SJSA1 (cell line): Measurements from ENCODE around the gene TMED7. TPM values are rescaled to one million over a fixed set of nuclear protein-coding genes. Genes with fewer than 3 reads are reported as not detected.

Experiments
- DNase-seq, 2 experiments: peaks; one replicate each; pipeline ENCODE4 v3.0.0-alpha.2; 2015 to 2020; ENCODE audit warnings: low spot score in 2 of 2, low read depth in 1 of 2
- H3K27ac ChIP-seq: fragments of 250-450 bp; sonication (Bioruptor Pico); 2 replicates; pipeline ENCODE4 v1.5.1; 2020; ENCODE audit warnings: mild to moderate bottlenecking, moderate library complexity
- H3K27me3 ChIP-seq: fragments of 250-450 bp; sonication (Bioruptor Pico); replicated peaks from 2 replicates; pipeline ENCODE4 v1.5.1; 2020; ENCODE audit warnings: mild to moderate bottlenecking, moderate library complexity
- H3K36me3 ChIP-seq: fragments of 250-450 bp; sonication (Bioruptor Pico); 2 replicates; pipeline ENCODE4 v1.5.1; 2020; ENCODE audit warnings: mild to moderate bottlenecking
- H3K4me1 ChIP-seq: fragments of 250-450 bp; sonication (Bioruptor Pico); replicated peaks from 2 replicates; pipeline ENCODE4 v1.6.1; 2021; ENCODE audit warnings: mild to moderate bottlenecking
- H3K4me3 ChIP-seq: fragments of 250-450 bp; sonication (Bioruptor Pico); 2 replicates; pipeline ENCODE4 v1.5.1; 2020; ENCODE audit warnings: mild to moderate bottlenecking
- H3K9me3 ChIP-seq: fragments of 250-450 bp; sonication (Bioruptor Pico); replicated peaks from 2 replicates; pipeline ENCODE4 v1.5.1; 2020; ENCODE audit warnings: mild to moderate bottlenecking
- total RNA-seq: library from RNA; depleted of rRNA; stranded (reverse); fragments of >200 nt; shearing (Covaris generic); gene quantifications from 2 replicates; pipeline ENCODE4 v1.2.3, GENCODE V29; 2014

The TMED7 gene
- total RNA-seq, 1 experiment from 2014 or later: 246 TPM

DNA sequence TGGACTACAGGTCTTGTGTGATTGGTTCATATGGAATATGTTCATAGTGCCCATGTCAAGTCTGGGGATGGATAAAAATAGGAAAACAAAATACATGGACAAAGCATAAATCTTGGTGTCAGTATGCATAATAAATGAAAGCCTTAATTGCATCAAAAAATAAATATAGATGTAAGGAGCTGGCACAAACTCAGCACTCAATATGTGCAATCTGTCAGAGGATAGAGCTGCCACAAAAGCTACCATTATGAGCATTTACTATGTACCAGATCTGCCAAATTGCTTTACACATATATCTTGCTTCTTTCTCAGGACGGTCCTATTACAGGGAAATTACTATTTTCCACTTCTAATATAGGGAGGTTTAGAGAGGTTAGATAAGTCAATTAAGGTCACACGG lies 18.2 kb upstream of the TMED7 start:
- no peaks in the 10 kb centered on the region for H3K27me3 ChIP-seq
- H3K4me1 ChIP-seq: no peaks in the 10 kb centered on the region; the same call in 1 of the 2 replicates
- H3K36me3 ChIP-seq: no peaks in the 10 kb centered on the region
- no peak for DNase-seq
- no peak overlapping the region for H3K4me3 ChIP-seq
- no peaks in the 10 kb centered on the region for H3K9me3 ChIP-seq
- H3K27ac ChIP-seq: no peak overlapping the region

DNA sequence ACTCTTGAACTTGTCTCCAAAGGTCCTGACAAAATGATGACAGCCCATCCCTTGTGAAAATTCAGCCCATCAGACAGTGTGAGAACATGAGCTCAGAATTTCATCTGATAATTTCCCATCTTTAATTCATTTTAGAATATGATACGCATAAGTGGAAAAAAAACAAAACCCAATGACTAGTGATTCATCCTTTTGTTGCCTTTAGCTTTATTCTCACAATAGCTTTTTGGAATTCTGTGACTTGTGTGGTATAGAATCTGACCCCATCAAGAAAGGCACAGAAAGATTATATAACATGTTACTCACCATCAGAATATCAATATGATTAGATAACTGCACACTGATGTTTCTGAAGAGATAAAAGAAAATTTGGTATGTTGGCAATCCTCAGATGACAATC lies 16.1 kb upstream of the TMED7 start:
- peak in 1 of 2 experiments; percentile 15 for DNase-seq
- no peaks in the 10 kb centered on the region; the same call in 1 of the 2 replicates for H3K4me1 ChIP-seq
- no peaks in the 10 kb centered on the region for H3K36me3 ChIP-seq
- no peaks in the 10 kb centered on the region for H3K9me3 ChIP-seq
- H3K4me3 ChIP-seq: no peak overlapping the region
- H3K27ac ChIP-seq: no peak overlapping the region
- H3K27me3 ChIP-seq: no peaks in the 10 kb centered on the region

DNA sequence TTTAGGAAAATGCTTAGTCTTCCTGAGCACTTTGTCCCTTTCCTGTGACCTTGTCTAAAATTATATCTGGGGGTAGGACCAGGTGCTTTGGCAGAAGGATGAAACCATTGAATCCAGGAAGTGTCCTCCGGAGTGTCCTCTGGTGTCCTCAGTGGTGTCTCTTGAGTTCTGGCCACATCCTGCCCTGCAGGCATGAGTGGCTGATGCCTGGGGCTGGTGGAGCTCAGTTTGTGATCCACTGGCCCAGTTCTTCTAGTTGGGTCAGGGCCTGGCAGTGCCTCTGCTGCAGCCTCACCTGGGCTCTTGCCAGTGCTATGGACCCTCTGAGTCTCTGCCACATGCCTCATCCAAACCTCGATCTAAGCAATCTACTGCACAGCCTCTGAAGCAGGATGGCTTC lies 14.4 kb upstream of the TMED7 start:
- no peak for DNase-seq
- Histone ChIP-seq H3K4me1 (no peaks in the 10 kb centered on the region; the same call in 1 of the 2 replicates), H3K9me3 (no peaks in the 10 kb centered on the region), H3K4me3 (no peak overlapping the region), H3K36me3 (no peaks in the 10 kb centered on the region), H3K27me3 (no peaks in the 10 kb centered on the region), H3K27ac (no peak overlapping the region)

DNA sequence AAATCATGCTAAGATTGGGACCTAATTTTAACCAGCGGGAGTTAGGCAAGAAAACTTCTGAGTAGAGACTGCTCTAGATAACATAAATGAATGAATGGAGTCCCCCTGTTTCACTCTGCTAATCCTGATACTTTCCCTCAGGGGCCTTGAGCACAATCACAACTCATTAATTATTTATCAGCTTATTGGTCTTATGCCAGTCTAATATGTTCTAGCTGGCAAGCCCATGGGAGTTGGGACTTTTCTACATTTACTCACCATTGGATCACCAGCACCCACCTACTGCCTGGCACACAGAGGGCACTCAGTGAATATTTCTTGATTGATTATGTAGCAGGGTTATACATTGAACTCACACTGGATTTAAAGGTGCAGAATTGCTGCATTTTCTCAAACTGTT lies 13.5 kb upstream of the TMED7 start:
- H3K27me3 ChIP-seq: no peaks in the 10 kb centered on the region
- H3K4me1 ChIP-seq: peaks cover 1% of the 10 kb centered on the region; the same call in 1 of the 2 replicates
- H3K9me3 ChIP-seq: no peaks in the 10 kb centered on the region
- DNase-seq: no peak
- no peak overlapping the region for H3K27ac ChIP-seq
- H3K36me3 ChIP-seq: no peaks in the 10 kb centered on the region
- no peak overlapping the region for H3K4me3 ChIP-seq

DNA sequence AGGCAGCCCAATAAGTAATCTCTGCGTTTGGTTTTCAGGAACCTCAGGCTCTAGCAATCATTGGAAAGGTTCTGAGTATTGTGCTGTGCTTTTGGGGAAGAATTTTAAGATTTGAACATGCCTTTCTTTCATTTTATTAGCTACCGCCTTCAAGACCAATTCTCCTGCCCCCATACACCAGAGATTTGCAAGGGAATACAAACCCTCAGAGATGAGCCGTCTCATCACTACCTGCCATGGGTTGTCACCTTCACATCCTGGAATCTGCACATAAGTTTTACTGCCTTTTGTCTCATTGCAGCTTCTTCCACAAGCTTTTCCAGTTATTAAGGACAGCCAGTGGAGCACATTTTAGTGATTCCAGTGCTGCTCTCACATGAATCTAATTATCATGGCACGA lies 11.7 kb upstream of the TMED7 start:
- Histone ChIP-seq H3K4me1 (peaks cover 5% of the 10 kb centered on the region; the same call in 1 of the 2 replicates), H3K27me3 (no peaks in the 10 kb centered on the region), H3K9me3 (no peaks in the 10 kb centered on the region), H3K27ac (no peak overlapping the region), H3K4me3 (no peak overlapping the region), H3K36me3 (no peaks in the 10 kb centered on the region)
- DNase-seq: no peak

DNA sequence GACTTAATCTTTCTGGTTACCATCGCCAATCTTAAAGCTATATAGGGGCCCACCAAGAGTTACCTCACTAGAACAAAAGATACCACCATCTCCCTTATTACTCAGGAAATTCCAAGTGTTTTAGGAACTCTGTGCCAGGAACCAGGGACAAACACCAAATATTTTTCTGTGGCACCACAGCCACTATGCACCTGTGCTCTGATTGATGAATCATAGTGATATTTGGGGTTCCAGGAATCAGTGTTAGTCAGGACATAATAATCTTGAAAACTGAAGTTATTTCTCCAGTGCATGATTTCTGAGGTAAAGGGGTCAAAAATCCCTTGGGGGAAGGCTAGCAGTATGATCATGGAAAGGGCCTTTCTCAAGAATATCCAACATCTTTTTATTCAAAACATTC lies 10.2 kb upstream of the TMED7 start:
- Histone ChIP-seq H3K4me3 (no peak overlapping the region), H3K9me3 (no peaks in the 10 kb centered on the region), H3K4me1 (peaks cover 5% of the 10 kb centered on the region; the same call in 1 of the 2 replicates), H3K27me3 (no peaks in the 10 kb centered on the region), H3K36me3 (no peaks in the 10 kb centered on the region), H3K27ac (no peak overlapping the region)
- DNase-seq: no peak

DNA sequence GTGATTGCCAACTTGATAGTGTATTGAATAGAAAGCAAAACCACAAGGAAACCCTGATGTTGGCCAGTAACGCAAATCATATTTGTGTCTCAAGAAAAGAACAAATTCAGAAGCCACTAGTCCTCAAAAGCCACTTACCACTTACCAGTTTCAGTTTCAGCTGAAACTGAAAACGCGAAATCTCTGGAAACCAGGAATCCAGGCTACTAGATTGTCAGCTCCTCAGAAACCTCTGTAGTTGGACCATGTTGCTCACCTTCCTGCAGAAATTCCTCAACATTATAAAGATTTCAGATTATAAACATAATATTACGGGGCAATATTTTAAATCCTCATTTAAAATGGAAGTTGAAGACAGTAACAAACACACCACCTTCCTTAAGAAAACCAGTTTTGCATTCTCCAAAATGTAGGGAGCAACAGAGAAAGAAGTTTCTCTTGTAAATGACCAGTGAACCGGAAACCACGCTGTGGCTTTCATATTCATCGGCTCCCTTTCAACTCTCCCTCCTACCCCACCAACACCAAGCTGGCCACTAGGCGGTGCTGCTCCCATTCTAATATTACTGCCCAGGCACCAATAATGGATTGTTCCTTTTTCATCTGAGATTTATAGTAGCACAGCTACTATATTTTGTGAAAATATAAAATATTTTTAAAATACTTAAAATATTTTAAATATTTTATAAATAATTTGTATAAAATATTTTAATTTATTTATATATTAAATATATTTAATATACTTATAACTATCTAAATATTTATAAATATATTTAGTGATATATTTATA lies 8.7 kb upstream of the TMED7 start:
- peak overlapping the region; percentile 38 for H3K27ac ChIP-seq
- DNase-seq: peak; percentile 83 to 91

DNA sequence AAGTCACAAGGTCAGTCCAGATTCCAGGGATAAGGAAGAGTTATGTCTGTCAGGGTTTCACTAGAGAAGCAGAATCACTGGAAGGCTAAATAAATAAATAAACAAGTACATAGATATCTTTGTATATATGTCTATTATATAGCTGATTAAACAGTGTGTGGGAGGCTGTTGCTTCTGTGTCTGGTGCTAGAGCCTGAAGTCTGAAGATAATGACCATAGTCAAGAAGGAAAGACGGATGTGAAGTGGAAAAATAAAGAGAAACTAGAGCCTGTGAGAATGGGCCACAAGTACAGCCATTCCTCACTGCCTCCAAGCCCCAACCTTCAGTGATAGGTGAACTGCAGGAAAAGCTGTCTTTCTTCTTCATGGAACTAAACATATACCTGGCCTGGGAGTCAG lies 4.1 kb upstream of the TMED7 start:
- Histone ChIP-seq H3K4me1 (peaks cover 9% of the 10 kb centered on the region; the same call in 1 of the 2 replicates), H3K27me3 (no peaks in the 10 kb centered on the region), H3K9me3 (no peaks in the 10 kb centered on the region), H3K27ac (no peak overlapping the region), H3K4me3 (no peak overlapping the region), H3K36me3 (peaks cover 5% of the 10 kb centered on the region)
- DNase-seq: no peak

More for the DNA sequence above, 8.7 kb upstream of the TMED7 start:
- H3K4me3 ChIP-seq: peak overlapping the region; percentile 23
- no peaks in the 10 kb centered on the region for H3K36me3 ChIP-seq
- H3K27me3 ChIP-seq: no peaks in the 10 kb centered on the region
- peaks cover 5% of the 10 kb centered on the region; the same call in 1 of the 2 replicates for H3K4me1 ChIP-seq
- H3K9me3 ChIP-seq: no peaks in the 10 kb centered on the region

DNA sequence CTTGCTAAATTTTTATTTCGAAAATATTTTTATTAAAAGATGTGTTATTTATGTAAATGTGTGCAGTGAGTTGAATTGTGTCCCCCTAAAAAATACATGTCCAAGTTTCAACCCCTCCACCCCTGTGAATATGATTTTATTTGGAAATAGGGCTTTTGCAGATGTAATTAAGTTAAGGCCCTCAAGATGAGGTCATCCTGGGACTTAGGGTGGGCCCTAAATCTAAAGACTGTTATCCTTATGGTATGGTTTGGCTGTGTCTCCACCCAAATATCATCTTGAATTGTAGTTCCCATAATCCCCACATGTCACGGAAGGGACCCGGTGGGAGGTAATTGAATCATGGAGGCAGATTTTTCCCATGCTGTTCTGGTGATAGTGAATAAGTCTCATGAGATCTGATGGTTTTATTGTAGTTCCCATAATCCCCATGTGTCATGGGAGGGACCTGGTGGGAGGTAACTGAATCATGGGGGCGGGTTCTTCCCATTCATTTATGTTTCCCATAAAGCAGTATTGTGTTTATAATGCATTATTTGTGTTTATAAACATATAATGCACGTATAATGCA lies 1.5 kb upstream of the TMED7 start:
- Histone ChIP-seq H3K9me3 (no peaks in the 10 kb centered on the region), H3K4me1 (peaks cover 17% of the 10 kb centered on the region), H3K36me3 (peaks cover 27% of the 10 kb centered on the region), H3K27me3 (no peaks in the 10 kb centered on the region), H3K27ac (no peak overlapping the region), H3K4me3 (no peak overlapping the region)
- DNase-seq: no peak

DNA sequence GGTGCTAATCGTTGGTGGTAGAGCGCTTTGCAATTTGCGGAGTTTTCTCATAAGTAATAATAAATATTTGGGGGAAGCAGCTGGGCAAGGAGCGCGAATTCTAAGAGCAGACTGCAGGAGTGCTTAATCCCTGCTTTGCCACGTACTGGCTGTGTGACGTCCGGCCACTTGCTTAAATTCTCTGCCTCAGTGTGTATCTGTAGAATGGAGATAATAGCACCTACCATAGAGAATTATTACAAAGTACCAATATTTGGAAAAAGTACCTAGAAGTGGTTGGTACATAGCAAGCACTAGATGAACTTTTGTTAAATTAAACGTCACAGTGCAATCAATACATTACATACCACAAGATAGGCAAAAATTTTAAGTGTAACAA lies 598 bp upstream of the TMED7 start:
- peaks cover 17% of the 10 kb centered on the region for H3K4me1 ChIP-seq
- no peaks in the 10 kb centered on the region for H3K27me3 ChIP-seq
- peak overlapping the region; percentile 91 for H3K4me3 ChIP-seq
- peaks cover 36% of the 10 kb centered on the region for H3K36me3 ChIP-seq
- no peak for DNase-seq
- peak overlapping the region; percentile 45 for H3K27ac ChIP-seq
- H3K9me3 ChIP-seq: no peaks in the 10 kb centered on the region

DNA sequence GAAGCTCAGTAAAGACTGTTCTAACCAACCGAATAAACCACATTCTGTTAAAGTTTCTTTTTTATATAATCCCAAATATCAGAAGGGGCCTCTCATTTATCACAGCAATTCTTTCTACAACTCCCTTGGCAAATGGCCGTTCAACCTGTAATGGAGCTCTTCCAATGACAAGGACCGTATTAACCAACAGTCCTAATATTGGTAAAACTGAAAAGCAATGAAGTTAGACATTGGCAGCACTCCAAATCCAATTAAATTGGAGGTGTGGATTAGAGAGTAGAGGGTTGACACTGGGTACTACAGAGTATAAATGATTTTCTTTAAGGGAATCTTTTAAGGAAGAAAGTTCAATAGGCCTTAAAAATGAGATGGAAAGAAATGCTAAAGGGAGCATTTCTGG lies 842 bp downstream of the TMED7 start:
- H3K36me3 ChIP-seq: peaks cover 46% of the 10 kb centered on the region
- H3K4me1 ChIP-seq: peaks cover 17% of the 10 kb centered on the region
- no peaks in the 10 kb centered on the region for H3K27me3 ChIP-seq
- no peaks in the 10 kb centered on the region for H3K9me3 ChIP-seq
- H3K27ac ChIP-seq: no peak overlapping the region; the same call in 1 of the 2 replicates
- peak overlapping the region; percentile 91 for H3K4me3 ChIP-seq
- peak in 1 of 2 experiments; percentile 12 for DNase-seq

DNA sequence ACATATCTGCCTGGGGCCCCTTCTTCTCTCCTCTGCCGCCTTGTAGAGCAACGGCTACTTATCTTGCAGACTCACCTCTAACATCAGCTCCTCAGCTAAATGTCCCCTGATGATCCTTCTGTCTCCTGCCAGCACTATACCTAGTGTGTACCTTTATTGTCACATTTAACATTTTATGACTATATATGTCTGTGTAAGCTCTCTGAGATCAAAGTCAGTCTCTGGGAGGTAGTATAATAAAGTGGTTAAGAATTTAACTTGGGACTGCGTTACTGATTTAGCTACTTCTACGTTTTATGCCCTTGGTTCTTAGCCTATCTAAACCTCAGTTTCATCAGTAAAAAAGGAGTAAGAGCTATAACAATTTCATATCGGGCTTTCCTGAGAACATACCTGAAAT lies 2.2 kb downstream of the TMED7 start:
- Histone ChIP-seq H3K36me3 (peaks cover 59% of the 10 kb centered on the region), H3K4me3 (no peak overlapping the region), H3K27ac (no peak overlapping the region), H3K9me3 (no peaks in the 10 kb centered on the region), H3K27me3 (no peaks in the 10 kb centered on the region), H3K4me1 (peaks cover 17% of the 10 kb centered on the region)
- DNase-seq: no peak

DNA sequence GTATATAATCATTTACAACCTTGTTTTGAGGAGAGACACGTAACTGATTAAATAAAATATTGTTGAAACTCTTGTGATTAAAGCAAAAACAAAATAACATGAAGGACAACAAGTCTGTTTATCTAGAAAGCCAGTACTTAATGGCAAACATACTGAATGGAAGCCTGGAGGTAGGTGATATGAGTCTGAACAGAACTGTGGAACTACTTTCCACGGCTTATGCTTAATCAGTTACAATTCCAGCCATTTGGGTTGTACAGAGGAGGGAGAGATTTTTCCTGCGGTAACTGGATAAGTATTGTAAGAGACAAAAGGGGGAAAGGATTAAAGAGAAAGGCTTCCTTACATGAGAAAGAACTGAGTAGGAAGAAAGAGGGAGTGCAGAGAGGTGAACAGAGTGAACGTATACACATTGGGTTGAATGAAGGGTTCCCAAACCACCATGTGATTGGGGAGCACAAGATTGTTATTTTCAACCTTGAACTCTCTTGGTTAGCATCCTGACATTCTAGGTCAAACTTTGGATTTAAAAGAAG lies 4.4 kb downstream of the TMED7 start:
- Histone ChIP-seq H3K4me3 (no peak overlapping the region), H3K27ac (no peak overlapping the region), H3K9me3 (no peaks in the 10 kb centered on the region), H3K36me3 (peaks cover 81% of the 10 kb centered on the region), H3K27me3 (no peaks in the 10 kb centered on the region), H3K4me1 (peaks cover 14% of the 10 kb centered on the region)
- no peak for DNase-seq

DNA sequence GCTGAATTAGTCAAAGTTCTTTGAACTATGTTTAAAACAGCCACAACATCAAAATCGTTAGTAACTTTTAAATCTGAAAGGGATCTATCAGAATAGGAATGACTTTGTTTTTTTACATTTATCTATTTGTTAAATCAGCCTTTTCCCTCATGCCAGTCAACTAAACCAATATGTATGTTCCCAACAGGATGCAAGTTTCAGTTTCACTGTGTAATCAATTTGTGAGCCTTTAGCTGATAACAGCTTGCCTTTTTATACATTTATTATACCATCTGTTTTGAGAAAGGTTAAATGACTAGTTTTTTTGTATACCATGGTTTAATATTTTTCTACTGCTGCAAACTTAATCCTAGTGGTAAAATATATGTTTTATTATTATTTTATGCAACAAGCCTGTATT lies 8.9 kb downstream of the TMED7 start:
- Histone ChIP-seq H3K9me3 (no peaks in the 10 kb centered on the region), H3K27me3 (no peaks in the 10 kb centered on the region), H3K4me3 (no peak overlapping the region), H3K27ac (no peak overlapping the region), H3K36me3 (peaks cover 89% of the 10 kb centered on the region), H3K4me1 (no peaks in the 10 kb centered on the region)
- no peak for DNase-seq
